GM18861 (cell line): ENCODE data around the gene C1orf35.

Experiments
- ATAC-seq: cut with Tn5 transposase; IDR thresholded peaks from one replicate; pipeline ENCODE4 v1.9.1; 2021; ENCODE audit not compliant: unreplicated experiment

C1orf35 gene

GRCh38 chr1:228081144-228081543 lies 22.0 kb downstream of the C1orf35 start:
- no peak for ATAC-seq

DNA sequence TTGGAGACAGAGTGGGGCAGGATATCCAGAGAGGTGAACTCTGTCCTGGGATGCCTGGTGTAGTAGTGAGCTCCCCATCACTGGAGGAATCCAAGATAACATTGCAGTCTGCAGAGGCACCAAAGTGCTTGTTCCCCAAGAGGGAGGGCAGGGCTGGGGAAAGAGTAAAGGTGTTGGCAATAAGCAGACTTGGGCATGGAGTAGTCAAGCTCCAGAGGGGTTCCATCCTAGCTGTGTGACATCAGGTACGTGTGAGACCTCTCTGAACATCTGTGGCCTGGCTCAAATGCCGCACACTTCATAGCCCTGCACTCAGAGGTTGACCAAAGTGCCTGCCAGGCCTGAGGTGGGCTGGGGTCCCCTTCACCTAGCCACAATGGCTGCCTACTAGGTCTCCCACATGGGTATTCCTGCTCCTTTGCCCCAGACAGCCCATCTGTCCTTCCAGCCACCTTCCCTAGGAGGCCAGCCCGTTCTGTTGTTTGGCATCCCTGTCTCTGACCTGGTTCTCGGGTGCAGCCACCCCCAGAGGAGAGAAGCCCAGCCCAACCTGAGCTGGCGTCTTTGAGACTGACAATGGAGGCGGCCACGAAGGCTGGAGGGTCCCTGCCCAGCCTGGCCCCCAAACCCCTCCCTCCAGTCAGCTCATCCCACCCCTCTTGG lies 23.4 kb downstream of the C1orf35 start:
- ATAC-seq: no peak

- ATAC-seq: no peak
Observed at GRCh38 chr1:228079013-228079412, 24.1 kb downstream of the C1orf35 start.

- ATAC-seq: no peak
Observed at GRCh38 chr1:228077565-228078330, 25.4 kb downstream of the C1orf35 start.

GRCh38 chr1:228076796-228077430 lies 26.2 kb downstream of the C1orf35 start:
- ATAC-seq: no peak

DNA sequence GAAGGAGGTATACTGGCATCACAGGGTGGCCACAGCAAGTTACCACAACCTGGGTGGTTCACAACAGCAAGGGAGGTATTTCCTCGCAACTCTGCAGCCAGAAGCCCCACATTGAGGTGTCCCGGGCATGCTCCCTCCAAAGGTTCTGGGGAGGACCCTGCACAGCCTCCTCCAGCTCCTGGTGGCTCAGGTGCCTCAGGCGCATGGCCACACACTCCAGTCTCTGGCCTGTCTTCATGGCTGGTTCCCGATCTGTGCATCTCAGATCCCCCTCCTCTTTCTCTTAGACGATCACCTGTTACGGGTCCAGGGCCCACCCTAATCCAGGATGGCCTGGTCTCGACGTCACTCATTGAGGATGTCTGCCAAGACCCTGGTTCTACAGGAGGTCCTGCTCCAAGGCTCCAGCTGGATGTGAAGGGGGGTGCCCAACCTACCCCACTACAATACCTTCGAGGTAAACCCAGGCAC lies 27.3 kb downstream of the C1orf35 start:
- ATAC-seq: no peak

DNA sequence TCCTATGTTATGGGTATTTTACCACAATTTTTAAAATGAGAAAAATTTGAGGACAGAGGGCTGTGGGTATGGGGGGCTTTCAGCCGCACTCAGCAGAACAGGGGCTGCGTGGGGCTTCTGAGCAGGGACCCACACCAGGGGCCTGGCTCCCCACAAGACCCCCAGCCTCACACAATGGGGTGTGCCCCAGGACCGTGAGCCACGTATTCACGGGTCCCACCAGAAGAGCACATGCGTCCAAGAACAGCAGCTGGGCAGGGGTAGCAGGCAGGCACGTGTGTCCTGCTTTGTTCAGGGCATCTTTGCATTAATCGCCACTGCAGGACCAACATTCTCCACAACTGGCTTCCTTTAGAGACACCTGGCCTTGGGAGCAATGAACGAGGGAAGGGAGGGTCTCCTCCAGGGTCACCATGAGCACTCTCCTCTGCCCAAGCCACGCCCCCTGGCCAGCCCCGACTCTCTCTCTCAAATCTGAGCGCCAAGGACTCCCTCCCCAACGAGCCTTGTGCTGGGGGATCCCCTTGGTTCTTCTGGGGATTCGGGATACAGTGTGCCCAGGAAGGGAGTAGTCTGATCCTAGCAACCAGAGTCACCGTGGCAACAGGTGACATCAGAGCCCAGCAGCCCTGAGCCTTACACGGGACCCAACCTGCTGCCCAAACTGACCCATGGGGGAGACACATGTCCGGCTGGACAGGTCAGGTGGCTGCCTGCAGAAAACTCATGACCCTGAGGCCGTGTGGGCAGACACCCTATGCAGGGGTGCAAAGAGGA lies 28.0 kb downstream of the C1orf35 start:
- ATAC-seq: no peak

GRCh38 chr1:228073857-228074545 lies 29.1 kb downstream of the C1orf35 start:
- no peak for ATAC-seq

DNA sequence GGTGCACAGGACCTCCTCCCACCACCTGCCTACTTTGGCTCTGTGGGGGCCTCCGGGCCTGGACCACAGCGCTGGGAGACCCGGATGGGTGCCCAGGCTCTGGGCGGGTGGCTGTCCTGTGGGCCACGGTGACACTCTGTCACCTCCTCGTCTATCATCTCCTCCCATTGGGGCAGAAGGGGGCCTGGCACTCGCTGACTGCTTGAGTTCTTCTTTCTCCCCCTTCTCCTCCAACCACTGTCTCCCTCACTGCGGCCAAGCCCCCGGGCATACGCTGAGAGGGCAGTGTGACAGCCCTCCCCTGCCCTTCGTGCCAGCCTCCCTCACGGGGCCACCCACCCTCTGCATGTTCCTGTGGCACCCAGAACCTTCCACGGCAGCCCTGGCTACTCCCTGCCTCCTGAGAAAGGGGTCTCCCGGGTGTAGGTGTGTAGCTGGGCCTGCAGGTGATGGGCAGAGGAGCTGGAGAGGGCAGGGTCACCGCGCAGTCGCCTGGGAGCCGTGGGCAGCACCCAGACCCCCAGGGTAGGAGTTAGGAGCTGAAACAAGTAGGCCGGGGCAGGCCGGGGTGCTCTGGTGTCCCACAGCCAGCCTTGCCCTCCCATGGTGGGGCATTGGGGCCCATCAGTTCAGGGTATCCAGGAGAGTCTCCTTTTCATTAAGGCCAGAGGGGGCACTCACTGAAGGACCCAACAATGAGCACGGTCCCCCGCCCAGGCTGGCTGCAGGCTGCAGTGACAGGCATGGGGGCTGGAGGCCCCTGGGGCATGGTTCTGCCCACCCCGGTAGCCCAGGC lies 29.9 kb downstream of the C1orf35 start:
- ATAC-seq: no peak

GRCh38 chr1:228072658-228073043 lies 30.5 kb downstream of the C1orf35 start:
- no peak for ATAC-seq

DNA sequence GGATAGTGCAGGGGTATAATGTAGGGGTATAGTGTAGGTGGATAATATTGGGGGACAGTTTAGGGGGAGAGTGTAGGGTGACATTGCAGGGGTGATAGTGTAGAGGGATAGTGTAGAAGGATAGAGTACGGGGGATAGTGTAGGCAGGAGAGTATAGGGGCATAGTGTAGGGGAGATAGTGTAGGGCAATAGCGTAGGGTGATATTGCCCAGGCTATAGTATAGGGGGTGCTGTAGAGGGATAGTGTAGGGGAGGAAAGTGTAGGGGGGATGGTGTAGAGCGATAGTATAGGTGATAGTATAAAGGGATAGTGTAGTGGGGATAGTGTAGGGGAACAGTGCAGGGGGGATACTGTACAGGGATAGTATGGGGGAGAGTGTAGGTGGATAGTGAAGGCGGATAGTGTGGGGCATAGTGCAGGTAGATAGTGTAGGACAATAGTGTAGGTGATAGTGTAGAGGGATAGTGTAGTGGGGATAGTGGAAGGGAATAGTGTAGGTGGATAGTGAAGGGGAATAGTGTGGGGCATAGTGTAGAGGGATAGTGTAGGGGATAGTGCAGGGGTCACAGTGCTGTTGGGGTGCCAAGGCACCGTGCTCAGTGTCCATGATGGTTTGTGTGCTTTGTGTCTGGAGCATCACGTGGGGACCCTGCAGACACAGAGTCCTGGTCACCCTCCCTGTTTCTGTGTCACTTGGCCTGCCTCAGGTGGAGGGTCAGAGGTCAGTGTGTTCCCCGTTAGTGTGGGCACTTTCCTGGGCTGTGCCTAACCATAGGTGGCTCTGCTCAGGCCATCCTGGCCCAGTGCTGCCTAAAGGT lies 31.1 kb downstream of the C1orf35 start:
- ATAC-seq: no peak

DNA sequence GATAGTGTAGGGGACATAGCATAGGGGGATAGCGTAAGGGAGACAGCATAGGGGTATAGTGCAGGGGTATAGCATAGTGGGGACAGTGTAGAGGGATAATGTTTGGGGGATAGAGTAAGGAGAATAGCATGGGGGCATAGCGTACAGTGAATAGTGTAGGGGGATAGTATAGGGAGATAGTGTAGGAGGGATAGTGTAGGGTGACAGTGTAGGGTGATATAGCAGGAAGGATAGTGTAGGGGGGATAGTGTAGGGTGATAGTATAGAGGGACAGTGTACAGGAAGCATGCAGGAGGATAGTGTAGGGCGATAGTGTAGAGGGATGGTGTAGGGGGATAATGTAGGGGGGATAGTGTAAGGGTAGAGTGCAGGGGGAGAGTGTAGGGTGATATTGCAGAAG lies 32.3 kb downstream of the C1orf35 start:
- no peak for ATAC-seq

- no peak for ATAC-seq
Observed at GRCh38 chr1:228070173-228070572, 33.0 kb downstream of the C1orf35 start.

DNA sequence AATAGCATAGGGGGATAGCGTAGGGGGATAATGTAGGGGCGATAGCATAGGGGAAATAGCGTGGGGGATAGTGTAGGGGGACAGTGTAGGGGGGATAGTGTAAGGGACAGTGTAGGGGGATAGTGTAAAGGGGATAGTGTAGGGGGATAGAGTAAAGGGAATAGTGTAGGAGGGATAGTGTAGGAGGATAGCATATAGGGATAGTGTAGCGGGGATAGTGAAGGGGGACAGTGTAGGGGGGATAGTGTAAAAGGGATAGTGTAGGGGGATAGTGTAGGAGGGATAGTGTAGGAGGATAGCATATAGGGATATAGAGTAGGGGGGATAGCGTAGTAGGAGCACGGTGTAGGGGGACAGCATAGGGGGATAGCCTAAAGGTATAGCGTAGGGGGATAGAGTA lies 34.8 kb downstream of the C1orf35 start:
- no peak for ATAC-seq

DNA sequence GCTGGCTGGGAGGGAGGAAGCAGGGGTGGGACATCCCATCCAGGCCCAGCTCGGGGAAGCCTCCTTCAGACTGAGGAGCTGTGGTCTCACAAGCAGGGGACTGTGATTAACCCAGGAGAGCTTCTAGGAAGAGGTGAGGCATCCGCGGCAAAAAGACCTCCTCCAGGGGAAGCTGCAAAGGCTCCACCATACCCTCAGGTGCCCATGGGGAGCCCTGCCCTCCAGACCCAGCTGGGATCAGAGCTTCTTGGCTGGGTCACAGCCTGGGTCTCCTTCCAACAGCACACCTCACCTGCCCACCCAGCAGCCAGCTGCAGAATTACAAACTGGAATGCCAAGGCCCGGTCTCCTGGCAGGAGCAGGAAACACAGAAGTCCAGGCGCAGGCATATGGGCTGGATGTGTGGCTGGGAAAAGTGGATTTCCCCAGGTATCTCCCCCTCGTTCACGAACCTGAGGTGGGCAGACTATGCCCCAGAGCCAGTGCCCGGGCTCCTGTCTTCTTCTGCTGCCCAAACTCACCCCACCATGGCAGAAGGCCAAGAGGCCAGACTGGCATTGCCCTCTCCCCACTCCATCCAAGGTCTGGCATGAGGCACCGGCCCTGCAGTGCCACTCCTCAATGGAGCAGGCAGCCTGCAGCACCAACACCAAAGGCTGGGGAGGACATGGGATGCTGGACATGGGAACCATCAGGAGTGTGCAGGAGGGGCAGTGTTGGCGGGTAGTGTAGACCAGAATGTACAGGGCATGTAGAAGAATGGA lies 36.1 kb downstream of the C1orf35 start:
- no peak for ATAC-seq

- no peak for ATAC-seq
Observed at GRCh38 chr1:228066416-228066815, 36.7 kb downstream of the C1orf35 start.

- ATAC-seq: no peak
Observed at GRCh38 chr1:228065543-228066347, 37.4 kb downstream of the C1orf35 start.
